CD4-positive, alpha-beta T cell treated with Interferon alpha-2 for 1 hour (primary cell): ENCODE measurements around the gene METAP1D.
"Not testable (repeated sequence)": the region's sequence is repeated elsewhere in the genome, so short reads cannot be mapped to it uniquely, and the experiment has no call there.

Source experiments
- DNase-seq, 2 donors: peaks; one replicate each; pipeline ENCODE4 v3.0.0-alpha.2; 2020 to 2022

The METAP1D gene

DNA sequence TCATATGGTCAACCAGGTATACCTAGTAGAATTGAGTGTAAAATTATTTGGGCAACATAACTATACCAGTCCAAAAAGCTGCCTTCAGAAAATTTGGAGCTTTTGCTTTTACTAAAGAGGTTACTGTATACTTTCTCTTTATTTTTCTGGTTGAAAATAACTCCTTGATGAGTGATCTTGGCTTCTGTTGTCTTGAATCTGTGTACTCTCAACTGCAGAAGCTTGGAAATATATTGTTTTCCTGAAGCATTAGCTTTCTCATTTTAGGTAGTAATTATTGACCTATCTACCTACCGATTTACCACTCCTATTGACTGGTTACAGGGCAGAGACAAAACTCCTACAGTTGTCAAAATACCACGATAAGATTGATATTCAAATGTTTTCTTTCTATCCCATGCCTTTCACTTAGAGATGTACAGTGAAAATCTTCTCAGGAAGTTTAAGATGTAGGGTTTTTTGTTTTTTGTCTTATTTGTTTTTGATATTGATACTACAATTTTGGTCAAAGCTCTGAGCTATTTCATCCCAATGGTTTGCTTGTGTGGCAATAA lies 49.9 kb downstream of the METAP1D start:
- no peak for DNase-seq

- DNase-seq = no peak
Observed at GRCh38 chr2:172050479-172051125, 50.8 kb downstream of the METAP1D start.

GRCh38 chr2:172052000-172052983 lies 52.5 kb downstream of the METAP1D start:
- DNase-seq = no peak

DNA sequence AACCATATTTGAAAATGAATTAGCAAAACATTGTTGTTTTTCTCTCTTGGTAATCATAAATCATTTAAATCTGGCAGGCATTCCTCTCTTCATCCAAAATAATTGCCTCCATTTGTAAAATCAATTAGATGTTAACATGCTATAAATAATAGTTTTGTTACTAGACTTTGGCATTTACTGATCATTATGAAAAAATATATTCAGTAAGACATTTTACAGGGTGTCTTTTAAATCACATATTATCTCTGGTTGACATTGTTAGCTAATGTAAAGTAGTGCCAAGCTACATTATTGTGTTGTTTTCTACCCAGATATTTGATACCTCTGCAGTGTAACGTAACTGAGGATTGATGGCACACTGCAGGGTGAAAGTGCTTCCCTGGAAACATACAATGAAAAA lies 53.7 kb downstream of the METAP1D start:
- no peak for DNase-seq

DNA sequence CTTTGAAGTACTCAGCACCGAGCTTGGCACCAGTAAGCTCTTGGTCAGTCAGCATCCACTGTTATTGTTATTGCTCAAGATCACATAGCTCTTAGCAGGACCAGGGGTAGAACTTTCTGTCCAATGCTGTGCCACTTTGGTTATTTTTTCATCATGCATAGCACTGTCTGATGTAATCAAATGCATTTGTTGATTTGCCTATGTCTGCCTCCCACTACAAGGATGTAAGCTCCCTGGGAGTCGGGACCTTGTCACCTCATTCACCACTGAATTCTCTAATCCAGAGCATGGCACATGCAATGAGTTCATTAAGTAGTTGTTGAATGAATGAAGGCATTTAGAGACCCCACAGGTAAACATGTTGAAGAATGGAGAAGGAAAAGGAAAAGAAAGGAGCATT lies 56.5 kb downstream of the METAP1D start:
- DNase-seq = no peak

- DNase-seq = no peak
Observed at GRCh38 chr2:172058660-172059059, 58.9 kb downstream of the METAP1D start.

- not testable (repeated sequence) for DNase-seq
Observed at GRCh38 chr2:172060118-172060517, 60.4 kb downstream of the METAP1D start.

- DNase-seq = no peak
Observed at GRCh38 chr2:172062402-172063004, 62.8 kb downstream of the METAP1D start.

DNA sequence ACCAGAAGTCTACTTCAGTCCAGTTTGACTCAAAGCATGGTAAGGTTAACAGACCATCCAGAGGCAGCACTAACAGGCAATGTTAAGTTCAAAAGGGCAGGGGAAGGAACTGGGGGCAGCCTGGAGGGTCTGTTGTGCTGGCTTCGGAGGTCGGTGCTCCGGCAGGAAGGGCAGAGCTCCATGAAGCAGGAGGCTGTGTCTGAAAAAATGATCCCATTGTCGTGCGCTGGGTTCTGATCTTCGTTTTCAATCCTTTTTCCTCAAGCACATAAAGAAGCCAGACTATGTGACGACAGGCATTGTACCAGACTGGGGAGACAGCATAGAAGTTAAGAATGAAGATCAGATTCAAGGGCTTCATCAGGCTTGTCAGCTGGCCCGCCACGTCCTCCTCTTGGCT lies 63.7 kb downstream of the METAP1D start:
- no peak for DNase-seq

GRCh38 chr2:172065111-172065510 lies 65.4 kb downstream of the METAP1D start:
- DNase-seq = no peak

GRCh38 chr2:172066394-172066886 lies 66.7 kb downstream of the METAP1D start:
- no peak for DNase-seq

DNA sequence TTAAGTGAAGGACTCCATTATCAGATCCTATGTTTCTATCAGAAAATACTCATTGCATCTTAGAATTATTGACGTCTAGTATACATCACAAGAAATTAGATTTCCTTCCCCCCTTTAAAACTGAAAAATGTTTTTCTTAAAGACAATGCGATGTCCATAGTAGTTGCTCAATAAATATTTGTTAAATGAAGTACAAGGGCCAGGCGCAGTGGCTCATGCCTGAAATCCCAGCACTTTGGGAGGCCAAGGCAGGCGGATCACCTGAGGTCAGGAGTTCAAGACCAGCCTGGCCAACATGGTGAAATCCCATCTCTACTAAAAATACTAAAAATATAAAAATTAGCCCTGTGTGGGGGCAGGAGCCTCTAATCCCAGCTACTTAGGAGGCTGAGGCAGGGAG lies 68.2 kb downstream of the METAP1D start:
- not testable (repeated sequence) for DNase-seq

DNA sequence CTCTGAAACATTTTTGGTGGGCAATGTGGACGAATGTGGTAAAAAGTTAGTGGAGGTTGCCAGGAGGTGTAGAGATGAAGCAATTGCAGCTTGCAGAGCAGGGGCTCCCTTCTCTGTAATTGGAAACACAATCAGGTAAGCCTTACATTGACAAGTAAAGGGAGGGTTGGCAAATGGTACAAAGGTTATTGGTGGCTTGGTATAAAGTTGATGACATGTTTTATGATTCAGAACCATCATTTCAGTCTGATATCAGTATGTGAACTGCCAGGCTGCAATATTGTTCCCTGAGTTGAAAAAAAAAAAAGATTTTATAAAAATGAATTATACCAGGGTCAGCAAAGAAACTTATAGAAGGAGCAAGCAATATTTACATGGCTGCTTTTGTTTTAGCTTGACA lies 71.2 kb downstream of the METAP1D start:
- DNase-seq = no peak

GRCh38 chr2:172072303-172072702 lies 72.5 kb downstream of the METAP1D start:
- no peak for DNase-seq

DNA sequence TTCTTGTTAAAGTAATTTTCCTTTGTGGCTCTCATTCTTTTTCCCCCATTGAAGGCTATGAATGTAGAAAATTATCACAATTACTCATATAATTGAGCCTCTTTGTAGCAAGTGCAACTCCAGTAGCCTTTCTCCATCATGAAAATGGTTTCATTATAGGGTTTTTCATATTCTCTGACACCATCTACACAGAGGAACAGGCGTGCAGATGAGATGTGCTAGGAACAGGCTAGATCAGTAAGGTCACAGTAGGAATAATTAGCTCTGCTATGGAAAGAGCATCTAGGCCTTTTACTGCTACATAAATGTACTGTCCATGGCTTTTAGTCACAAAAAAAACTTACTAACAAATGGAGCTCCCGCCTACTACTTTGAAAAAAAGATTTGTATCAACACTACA lies 73.0 kb downstream of the METAP1D start:
- DNase-seq = no peak

DNA sequence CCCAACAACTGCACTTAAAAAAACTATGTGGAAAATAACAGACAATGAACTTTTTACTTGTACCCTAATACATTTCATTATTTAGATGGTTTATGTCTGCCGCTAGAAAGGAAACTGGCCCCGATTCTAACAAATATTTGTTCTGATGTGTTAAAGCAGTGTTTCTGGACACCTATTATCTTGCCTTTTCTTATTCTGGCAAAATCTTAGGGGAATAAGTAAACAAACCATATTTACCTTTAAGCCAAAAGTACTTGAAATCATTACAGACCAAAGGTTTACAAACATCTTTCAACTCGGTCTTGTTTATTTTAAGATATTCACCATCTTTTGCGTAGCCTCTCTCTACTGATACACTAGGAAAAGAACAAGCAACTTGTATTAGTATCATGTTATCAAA lies 73.8 kb downstream of the METAP1D start:
- DNase-seq = no peak

GRCh38 chr2:172074254-172074653 lies 74.5 kb downstream of the METAP1D start:
- DNase-seq = no peak

GRCh38 chr2:172079416-172079815 lies 79.7 kb downstream of the METAP1D start:
- no peak for DNase-seq

DNA sequence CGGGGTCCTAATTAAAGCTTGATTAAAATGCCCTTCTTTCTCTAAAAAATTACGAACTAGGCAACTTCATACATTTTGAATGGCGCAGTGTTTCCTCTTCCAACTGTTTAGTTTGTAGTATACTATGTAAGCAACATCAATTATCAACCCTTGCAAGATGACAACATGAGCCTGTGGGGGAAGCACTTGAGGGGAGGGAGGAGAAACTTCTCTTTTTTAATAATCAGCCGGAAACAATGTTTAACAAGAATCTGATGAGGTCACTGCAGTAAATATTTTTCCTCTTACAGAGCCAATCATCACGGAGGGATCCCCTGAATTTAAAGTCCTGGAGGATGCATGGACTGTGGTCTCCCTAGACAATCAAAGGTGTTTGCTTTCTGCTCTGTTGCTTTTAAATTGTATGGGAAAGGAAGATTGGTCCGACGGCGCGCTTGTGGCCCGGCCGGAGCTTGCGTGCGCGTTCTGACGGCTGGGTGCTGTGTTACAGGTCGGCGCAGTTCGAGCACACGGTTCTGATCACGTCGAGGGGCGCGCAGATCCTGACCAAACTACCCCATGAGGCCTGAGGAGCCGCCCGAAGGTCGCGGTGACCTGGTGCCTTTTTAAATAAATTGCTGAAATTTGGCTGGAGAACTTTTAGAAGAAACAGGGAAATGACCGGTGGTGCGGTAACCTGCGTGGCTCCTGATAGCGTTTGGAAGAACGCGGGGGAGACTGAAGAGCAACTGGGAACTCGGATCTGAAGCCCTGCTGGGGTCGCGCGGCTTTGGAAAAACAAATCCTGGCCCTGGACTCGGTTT lies 80.3 kb downstream of the METAP1D start:
- DNase-seq = no peak

GRCh38 chr2:172080641-172081220 lies 81.0 kb downstream of the METAP1D start:
- DNase-seq = no peak

GRCh38 chr2:172081221-172082022 lies 81.7 kb downstream of the METAP1D start:
- DNase-seq = no peak
